GM18508 (cell line): ENCODE results near the gene FAM168A.

ENCODE experiments used
- ATAC-seq: cut with Tn5 transposase; IDR thresholded peaks from one replicate; pipeline ENCODE4 v1.9.1; 2021; ENCODE audit warnings: moderate number of reproducible peaks; ENCODE audit not compliant: insufficient read depth, unreplicated experiment

FAM168A gene

DNA sequence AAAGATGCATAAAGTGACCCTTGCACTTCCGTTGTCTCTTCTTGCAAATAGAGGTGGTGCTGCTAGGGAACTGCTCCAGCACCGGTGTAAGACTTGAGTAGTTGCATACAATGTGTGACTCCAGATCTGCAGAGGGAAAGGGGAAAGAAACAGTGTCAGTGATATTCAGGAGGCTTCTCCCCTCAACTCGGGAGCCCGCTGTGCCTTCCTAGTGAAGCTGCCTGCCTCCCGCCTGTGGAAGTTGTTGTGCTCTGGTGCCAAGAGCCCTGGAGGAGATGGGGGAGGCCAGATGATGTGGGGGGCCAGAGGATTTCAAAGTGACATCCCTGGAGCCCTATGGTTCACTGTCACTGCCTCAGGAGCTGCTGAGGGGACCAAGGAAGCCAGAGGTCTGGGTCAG, 191.3 kb downstream of the FAM168A start:
- no peak for ATAC-seq

DNA sequence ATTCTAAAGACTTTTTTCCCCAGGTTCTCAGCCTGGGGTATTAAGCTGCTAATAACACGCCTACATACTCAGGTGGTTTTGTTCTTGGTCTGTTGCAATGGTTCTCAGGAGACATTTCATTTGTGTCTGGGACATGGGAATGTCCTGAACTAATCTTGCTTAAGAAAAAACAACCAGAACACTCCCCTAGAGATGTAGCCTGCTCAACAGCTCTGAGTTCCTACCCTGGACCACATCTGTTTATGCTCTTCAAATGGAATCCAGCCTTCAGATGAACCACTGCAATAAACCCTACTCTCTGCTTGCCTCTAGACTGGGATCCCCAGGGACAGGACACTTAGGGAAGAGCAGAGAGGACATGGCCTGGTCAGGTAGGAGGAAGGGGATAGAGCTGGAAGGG, 191.8 kb downstream of the FAM168A start:
- ATAC-seq = no peak

DNA sequence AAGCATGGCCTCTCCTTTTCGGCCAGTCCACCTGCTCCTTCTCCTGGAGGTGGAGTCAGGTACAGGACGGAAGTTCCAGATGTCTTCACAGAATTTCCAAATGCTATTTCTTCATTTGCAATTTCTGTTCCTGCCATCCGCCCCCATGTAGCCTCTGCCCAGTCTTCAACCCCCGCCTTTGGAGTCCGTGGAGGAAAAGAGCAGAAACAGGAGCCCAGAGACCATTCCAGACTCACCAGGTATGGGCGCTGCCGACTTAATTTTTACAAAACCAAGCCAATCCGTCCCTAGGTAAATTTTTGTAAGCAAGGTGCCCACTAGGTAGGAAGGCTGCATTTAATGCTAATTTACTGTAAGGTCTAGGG, 192.8 kb downstream of the FAM168A start:
- ATAC-seq = no peak

DNA sequence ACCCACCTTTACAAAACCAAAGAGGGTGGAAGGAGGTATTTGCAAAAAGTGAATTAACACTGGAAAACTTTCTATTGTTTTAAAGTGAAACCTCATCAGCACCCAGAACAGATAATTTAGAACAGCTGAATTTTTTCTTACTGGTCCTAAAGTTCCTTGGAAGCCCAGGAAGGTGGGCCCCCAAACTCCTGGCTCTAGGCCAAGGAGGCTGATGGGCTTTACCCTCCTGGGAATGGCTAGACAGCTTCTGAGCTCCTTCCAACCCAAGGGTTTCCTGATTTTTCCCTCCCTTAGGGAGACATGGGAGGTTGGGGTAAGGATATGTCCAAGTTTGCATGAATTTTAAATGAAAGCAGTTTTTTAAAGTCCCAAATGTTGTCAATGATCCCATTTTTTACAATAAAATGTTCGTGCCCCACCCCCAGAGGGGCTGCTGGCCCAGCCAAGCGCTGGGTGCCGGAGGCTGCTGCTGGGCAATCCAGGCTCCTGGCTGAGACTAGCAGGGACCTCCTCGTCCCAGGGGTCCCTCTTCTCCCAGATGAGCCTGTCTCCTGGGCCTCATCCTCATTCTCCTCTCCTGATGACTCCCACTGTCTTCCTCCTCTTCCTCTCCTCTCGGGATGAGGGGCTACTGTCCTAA, 193.3 kb downstream of the FAM168A start:
- no peak for ATAC-seq

DNA sequence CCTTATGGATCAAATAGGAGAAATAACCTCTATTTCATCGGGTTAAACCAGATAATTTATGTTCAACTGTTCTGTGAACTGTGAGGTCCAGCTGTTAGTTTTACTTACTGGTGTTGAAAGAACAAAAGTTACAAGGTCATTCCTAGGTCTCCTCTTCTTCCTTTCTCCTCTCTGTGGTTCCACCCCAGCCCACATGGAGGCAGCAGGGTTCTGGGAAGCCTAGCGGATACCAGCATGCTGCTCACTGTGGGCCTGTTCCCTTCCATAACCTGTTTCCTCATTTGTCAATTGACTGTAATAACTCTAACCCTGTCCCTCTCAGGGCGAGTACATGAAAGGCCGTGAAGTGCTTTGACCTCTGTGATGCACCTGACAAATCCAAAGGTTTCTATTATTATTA, 193.9 kb downstream of the FAM168A start:
- ATAC-seq = no peak

DNA sequence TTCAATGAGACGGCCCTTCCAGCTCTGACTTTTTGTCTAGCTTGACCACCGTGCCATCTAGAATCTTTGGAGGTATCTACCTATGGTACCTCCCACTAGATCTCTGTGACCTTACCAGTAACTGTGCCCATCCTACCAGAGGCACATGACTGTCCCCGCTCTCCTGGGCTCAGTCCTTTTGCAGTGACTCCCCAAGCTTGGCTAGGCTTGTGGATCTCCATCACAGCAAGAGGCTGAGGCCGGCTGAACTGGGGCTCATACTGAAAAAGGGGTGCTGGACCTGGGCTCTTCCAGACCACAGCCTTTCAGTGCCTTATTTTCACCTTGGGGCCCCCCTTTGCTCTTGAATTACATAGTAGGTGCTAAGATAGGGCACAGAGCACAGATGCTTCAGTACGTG, 194.4 kb downstream of the FAM168A start:
- no peak for ATAC-seq

DNA sequence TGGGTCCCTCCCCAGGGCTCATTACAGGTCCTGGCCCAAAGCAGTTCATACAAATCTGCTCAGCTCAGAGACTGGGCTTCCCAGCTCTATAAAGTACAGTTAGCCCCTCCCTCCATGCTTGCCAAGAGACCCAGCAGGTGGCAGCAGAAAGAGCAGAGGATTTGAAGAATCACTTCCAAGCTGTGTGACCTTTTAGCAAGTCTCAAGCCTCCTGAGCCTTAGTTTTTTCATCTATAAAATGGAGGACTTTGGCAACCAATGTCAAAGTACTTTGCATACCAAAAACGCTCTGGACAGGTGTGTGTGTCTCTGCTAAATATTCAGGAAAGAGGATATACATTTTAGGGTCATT, 195.1 kb downstream of the FAM168A start:
- ATAC-seq = no peak

DNA sequence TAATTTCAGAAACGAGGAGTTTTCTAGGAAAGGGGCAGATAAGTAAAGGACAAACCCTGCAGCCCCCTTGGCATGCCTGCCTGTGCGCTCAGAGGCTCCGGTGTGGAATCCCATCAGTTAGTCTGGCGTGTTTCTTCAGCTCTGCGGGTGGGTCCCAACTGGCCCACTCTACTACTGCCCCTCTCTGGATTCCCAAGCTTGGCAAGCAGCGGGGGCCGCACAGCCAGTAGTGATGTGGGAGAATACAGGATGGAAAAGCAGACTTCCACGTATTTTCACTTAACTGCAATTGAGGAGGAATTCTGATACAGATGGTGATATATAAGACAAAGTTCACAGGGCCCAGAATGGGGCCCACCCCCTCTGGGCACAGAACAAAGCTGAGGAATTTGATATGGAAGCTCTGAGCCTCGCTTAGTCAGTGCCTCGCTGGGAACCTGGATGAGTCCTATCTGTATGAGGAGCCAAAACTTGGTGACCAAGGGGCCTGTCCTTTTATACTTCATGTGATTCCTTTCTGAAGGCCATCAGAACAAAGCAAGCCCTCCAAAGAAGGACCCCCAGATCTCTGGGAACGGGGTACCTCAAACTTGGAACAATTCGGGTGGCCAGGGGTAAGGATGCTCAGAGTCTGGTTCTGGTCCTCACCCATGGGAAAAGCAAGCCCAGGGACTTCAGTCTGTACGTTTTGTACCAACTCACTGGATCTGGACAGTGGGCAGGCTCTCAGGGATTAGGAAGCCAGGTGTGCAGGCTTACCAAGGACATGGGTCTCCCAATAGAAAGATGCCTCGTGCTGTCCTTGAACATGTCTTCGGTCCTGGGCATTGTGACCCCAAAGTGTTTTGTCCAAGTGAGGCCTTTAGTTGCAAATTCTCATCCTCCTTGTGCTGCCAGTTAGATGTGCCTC, 195.7 kb downstream of the FAM168A start:
- no peak for ATAC-seq

DNA sequence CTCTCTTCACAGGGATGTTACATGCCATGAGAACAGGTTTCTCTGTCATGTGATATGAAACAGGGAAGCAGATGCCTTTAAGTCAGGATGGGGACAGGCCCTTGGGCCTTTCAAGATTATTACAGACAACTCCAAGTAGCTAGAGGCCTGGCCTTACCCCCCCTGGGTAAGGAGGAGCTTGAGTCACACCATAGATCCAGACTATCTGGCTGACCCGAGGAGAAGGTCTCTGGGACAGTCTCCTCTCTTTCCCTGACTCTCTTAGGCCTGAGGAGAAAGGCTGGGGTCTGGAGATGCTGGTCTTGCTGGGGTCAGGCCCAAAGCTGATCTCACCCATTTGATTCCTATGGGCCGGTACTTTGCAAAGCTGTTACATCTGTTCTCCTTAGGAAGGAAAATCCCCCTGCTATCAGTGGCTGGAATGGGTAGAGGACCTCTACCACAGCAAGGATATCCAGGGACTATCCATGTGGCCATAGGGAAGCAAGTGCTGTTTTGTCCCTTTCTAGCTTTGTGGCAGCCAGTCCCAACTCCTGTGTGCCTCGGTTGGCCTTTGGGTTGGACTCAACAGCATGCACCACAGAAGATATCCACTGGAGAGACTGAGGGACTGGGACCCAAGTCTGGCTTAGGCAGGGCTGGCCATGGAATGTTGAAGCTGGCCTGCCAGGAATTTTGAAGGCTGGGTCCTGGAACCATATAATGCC, 196.5 kb downstream of the FAM168A start:
- ATAC-seq = no peak

DNA sequence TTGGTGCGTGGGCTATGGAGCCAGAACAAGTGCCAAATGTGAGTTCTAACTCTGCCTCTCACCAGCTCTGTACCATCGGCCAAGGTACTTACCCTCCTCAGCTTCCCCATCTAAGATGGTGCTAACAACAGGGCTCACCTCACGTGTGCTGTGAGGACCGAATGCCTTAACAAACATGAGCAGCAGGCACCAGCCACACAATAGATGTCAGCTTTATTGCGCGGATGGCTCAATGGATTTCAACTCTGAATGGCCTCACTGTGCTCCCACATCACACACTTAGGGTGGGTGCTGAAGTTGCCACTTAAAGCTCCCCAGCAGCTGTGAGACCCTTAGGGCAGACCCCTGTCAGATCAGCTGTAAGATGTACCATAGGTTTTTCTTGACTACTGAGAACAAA, 197.6 kb downstream of the FAM168A start:
- ATAC-seq = no peak

DNA sequence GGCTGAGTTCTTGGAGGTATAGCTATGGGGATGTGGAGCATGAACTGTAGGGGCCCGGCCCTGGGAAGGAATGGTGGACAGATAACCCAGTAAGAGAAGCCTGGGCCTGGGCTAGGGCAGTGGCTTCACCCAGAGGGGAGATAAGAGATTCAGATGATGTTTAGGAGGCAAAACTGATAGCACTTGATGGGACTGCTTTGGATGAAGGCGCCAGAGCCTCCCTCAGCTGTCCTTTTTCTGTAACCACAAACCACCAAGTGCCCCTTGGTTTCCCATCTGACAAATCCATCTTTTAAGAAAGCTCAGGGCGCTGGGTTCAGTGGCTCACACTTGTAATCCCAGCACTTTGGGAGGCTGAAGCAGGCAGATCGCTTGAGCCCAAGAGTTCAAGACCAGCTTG, 198.3 kb downstream of the FAM168A start:
- ATAC-seq = no peak

DNA sequence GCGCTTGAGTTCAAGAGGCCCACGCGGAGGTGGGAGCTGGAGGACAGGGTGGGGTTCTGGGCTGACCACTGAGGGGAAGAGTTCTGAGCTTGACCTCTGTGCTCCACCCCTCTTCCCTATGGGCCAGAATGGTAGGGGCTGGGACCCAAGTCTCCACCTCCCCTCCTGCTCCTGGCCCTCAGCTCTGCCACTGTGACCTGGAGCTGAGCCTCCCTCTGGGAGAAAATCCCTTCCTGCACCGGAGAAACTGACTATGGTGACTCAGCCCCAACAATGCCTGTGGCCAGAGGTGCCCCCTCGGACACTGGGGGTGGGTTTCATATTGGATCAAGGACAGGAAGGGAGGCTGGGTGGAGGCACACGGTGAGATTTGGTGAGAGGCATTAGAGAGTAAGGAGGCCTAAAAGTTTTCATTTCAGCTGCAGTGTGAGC, 198.7 kb downstream of the FAM168A start:
- ATAC-seq = no peak

DNA sequence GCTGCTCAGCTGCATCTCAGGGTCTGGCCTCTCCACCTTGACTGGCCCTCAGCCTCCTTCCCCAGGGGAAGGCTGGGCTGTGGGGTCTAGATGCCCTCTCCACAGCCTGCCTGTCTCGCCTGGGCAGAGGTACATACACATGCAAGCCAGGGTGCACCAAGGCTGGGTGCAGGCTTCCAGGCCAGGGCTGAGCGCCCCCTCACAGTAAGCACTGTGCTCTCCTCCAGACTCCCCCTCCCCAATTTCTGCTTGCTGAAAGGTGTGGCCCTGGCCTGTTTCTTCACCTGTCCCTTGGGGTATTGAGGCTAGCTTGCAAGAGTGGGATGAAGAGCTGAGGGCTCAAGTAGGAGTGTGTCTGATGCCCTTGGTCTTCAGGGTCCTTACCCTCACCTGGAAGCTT, 199.2 kb downstream of the FAM168A start:
- ATAC-seq = no peak

DNA sequence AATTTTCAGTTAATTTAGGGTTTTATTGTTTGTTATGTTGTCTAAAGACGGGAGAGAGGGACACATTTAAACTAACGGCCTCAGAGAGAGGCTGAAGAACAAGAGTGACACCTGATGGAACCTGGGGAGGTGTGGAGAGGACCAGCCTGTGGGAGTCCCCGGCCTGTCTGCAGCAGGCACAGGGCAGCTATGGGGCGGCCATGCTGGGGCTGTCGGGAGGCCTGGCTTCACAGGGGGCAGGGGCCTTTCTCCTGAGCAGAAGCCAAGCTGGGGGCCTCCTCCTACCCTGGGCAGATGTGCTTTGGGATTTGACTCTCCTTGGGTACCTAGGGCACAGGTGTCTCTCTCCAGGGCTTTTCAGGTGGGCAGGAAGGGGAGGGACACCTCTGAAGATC, 199.8 kb downstream of the FAM168A start:
- ATAC-seq = no peak

DNA sequence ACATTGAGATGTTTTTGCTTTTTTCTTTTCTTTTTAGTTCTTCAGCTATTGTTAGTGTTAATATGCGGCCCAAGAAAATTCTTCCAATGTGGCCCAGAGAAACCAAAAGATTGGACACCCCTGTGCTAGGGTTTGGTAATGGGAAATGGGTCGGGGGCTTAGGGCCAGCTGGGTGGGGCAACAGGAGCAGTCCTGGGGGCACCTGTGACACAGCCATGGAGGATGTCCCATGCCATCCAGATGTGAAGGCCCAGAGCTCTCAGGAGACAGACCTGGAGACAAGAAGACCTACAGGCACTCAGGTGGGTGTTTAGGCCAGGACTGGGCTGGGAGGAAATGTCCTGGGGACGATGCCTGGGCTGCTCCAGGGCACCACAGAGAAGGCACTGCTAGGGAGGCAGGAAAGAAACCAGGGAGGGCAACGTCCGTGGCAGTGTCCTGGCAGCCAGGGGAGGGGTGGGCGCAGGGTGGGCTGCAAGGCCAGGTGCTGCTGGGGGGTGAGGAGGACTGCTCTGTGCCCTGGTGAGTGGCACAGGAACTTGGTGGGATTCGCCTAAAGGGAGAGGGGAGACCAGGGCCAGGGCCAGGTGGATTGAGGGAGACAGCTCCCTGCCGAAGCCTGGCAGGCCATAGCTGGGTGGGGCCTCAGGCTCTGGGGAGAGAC, 200.3 kb downstream of the FAM168A start:
- ATAC-seq = no peak

DNA sequence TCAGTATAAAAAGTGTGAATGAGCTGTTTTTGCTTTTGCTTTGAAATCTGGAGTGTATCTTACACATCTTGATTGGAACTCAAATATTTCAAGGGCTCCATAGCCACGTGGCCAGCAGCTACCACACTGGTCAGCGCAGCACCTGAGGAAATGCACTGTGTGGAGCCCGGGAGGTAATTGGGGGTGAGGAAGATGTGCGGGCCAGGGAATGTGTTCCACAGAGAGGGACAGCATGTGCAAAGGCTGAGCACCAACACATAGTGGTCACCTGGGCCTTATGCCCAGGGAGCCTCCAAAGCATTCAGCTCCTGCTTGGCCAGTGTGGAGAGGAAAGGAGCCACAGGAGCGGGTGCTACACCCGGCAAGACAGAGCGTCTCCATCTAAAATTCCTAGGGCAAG, 200.9 kb downstream of the FAM168A start:
- no peak for ATAC-seq

DNA sequence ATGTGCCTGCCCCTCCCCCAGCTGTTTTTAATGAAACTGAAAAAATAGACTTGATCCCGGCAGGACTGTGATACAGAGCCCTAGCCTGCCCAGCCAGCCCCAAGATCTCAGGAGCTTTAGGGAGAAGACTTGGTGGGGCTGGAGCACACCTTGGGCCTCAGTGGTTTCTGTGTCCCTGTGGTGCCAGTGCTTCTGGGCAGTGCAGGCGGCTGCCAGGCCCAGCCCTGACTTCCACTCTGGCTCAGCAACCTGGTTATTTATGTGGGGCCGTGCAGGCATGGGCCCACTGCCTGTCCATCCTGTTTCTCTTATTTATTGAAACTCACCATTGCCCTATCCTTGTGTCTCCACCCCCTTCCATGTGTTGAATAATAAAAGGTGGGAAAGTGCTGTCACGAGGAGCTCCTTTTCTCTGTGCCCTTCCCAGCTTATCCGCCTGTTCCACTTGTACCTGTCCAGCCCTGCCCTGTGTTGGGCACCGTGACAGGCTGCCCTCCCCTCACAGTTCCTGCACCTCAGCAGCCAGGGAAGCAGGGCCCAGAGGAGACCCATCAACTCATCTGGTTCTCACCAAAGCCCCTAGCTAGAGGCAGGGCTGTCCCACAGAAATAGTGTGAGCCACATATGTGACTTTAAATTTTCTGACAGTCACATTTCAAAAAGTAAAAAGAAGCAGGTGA, 201.5 kb downstream of the FAM168A start:
- no peak for ATAC-seq

DNA sequence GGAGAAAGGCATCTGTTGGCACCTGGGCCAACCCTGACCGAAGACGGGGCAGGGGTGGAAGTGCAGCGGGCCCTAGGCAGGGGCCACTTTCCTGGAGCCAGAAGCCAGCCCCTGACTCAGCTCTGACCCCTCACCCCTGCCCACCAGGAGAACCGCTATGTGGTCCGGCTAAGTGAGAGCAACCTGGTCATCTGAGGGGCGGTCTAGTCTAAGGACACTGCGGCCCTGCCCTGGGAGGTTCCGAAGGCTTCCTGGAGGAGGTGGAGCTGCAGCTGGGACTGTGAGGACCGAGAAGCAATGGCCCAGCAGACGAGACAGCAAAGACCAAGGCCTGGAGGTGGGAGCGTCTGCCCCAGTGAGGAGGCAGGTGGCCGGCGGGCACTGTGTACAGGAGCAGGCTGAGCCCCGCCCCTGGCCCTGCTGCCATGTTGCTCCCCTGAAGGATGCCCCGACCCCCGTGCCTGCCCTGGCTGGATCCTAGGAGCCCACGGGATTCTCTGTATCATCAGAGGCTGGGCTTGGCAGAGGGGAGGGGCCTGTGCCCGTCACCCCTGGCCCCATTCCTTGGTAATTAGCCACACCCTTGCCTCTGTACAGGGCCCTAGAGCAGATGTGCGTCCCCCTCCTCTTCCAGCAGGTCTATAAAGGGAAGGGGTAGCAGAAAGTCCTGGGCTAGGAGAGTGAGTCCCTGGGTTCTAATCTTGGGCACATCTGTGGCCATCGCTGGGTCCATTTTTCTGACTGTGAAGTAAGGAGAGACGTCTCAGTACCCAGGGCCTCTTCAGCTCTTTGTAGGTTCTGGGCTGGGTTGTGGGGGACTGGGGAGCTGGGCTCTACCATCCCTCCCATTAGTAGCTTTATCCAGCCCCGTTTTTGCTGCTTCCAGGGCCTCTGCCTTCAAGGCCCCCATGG, 202.4 kb downstream of the FAM168A start:
- no peak for ATAC-seq
